CD14-positive monocyte (primary cell): Measurements from ENCODE around the gene ACP1. TPM values are rescaled to one million over a fixed set of nuclear protein-coding genes. Genes with fewer than 3 reads are reported as not detected.

Experiments used
- DNase-seq, 3 donors: peaks; one replicate each; pipeline ENCODE4 v3.0.0-alpha.2; 2011 to 2022
- H2AFZ ChIP-seq: 2 replicates; pipeline ENCODE4 v1.6.0; 2012; ENCODE audit warnings: mild to moderate bottlenecking, low read depth, low read length, inconsistent platforms; ENCODE audit not compliant: insufficient read depth, poor library complexity, severe bottlenecking
- H3K27ac ChIP-seq, 2 donors: 1 replicate in 1 of 2; 2 replicates in 1 of 2; pipeline ENCODE4 v1.5.1; 2012 to 2013; ENCODE audit warnings: low read length in 2 of 2, control low read depth in 1 of 2, inconsistent platforms in 1 of 2, low read depth in 1 of 2, mild to moderate bottlenecking in 1 of 2
- H3K27me3 ChIP-seq, 2 donors: one replicate each; pipeline versions ENCODE4 v1.6.0 to v1.6.1; 2011 to 2013; ENCODE audit warnings: low read length in 2 of 2; ENCODE audit not compliant: control insufficient read depth in 2 of 2, insufficient read depth in 2 of 2
- H3K36me3 ChIP-seq, 2 donors: replicated peaks in 1 of 2; 1 replicate in 1 of 2; 2 replicates in 1 of 2; pipeline versions ENCODE4 v1.5.1 to v1.6.1; 2012 to 2013; ENCODE audit warnings: low read length in 2 of 2, control low read depth in 1 of 2, inconsistent platforms in 1 of 2, mild to moderate bottlenecking in 1 of 2; ENCODE audit not compliant: insufficient read depth in 2 of 2, control insufficient read depth in 1 of 2
- H3K4me1 ChIP-seq, 2 donors: 1 replicate in 1 of 2; 2 replicates in 1 of 2; pipeline versions ENCODE4 v1.5.1 to v1.6.1; 2012 to 2013; ENCODE audit warnings: low read length in 2 of 2, control low read depth in 1 of 2, inconsistent platforms in 1 of 2, mild to moderate bottlenecking in 1 of 2, moderate library complexity in 1 of 2; ENCODE audit not compliant: insufficient read depth in 2 of 2, control insufficient read depth in 1 of 2
- H3K4me2 ChIP-seq: replicated peaks from 2 replicates; pipeline ENCODE3; 2012; ENCODE audit warnings: low read length, moderate library complexity, mild to moderate bottlenecking; ENCODE audit not compliant: poor library complexity, severe bottlenecking; ENCODE audit errors: extremely low read depth
- H3K4me3 ChIP-seq, 3 experiments: fragments of 200-600 bp in 1 of 3; sonication (generic) in 1 of 3; replicated peaks in 1 of 3; 1 replicate in 2 of 3; 2 replicates in 1 of 3; pipeline ENCODE4 v1.5.1; 2011 to 2013; ENCODE audit warnings: low read length in 3 of 3, mild to moderate bottlenecking in 3 of 3, control low read depth in 2 of 3, low read depth in 2 of 3, inconsistent platforms in 1 of 3, moderate library complexity in 1 of 3
- H3K79me2 ChIP-seq: 2 replicates; pipeline ENCODE4 v1.6.0; 2012; ENCODE audit warnings: mild to moderate bottlenecking, control low read depth, inconsistent platforms, low read length, moderate library complexity; ENCODE audit not compliant: insufficient read depth
- H3K9ac ChIP-seq: 2 replicates; pipeline ENCODE4 v1.6.0; 2017; ENCODE audit warnings: low read length, mild to moderate bottlenecking; ENCODE audit not compliant: insufficient read depth, poor library complexity, severe bottlenecking
- H3K9me3 ChIP-seq, 2 donors: replicated peaks in 1 of 2; 1 replicate in 1 of 2; 2 replicates in 1 of 2; pipeline versions ENCODE4 v1.5.1 to v1.6.1; 2012 to 2013; ENCODE audit warnings: low read length in 2 of 2, control low read depth in 1 of 2; ENCODE audit not compliant: control insufficient read depth in 1 of 2, insufficient read depth in 1 of 2
- H4K20me1 ChIP-seq: 2 replicates; pipeline ENCODE4 v1.6.0; 2012; ENCODE audit warnings: mild to moderate bottlenecking, low read length, control low read depth, moderate library complexity; ENCODE audit not compliant: insufficient read depth
- H3K27ac Mint-ChIP-seq, 7 donors: one replicate each; pipeline ENCODE4 v1.8.0; 2020; ENCODE audit warnings: mild to moderate bottlenecking in 7 of 7, mixed read lengths in 7 of 7, moderate library complexity in 6 of 7, inconsistent platforms in 2 of 7
- H3K27me3 Mint-ChIP-seq, 3 donors: one replicate each; pipeline ENCODE4 v1.8.0; 2021 to 2022; ENCODE audit warnings: low read depth in 3 of 3, mild to moderate bottlenecking in 3 of 3, mixed read lengths in 3 of 3, moderate library complexity in 3 of 3, inconsistent platforms in 1 of 3
- H3K36me3 Mint-ChIP-seq, 2 donors: one replicate each; pipeline ENCODE4 v1.8.0; 2020; ENCODE audit warnings: mixed read lengths in 2 of 2, inconsistent platforms in 1 of 2, mild to moderate bottlenecking in 1 of 2
- H3K4me1 Mint-ChIP-seq: one replicate; pipeline ENCODE4 v1.8.0; 2020; ENCODE audit warnings: mild to moderate bottlenecking, mixed read lengths
- H3K4me3 Mint-ChIP-seq, 2 donors: one replicate each; pipeline ENCODE4 v1.8.0; 2020; ENCODE audit warnings: mild to moderate bottlenecking in 2 of 2, mixed read lengths in 2 of 2, moderate library complexity in 1 of 2
- H3K9me3 Mint-ChIP-seq, 7 donors: one replicate each; pipeline ENCODE4 v1.8.0; 2020 to 2022; ENCODE audit warnings: mixed read lengths in 7 of 7, mild to moderate bottlenecking in 6 of 7, moderate library complexity in 6 of 7, inconsistent platforms in 2 of 7
- WGBS: methylation state at CpG from one replicate; pipeline ENCODE4 v1.1.5; 2013; ENCODE audit warnings: missing lambda C conversion rate; ENCODE audit not compliant: insufficient coverage; 5-methylcytosine and 5-hydroxymethylcytosine counted together
- intact Hi-C, 2 donors: fragments of 100-400 bp; cut with micrococcal nuclease; formaldehyde crosslinking; loops; one replicate each; pipeline versions ENCODE4 v1.15.0 to v1.15.1; 2023
- polyA plus RNA-seq, 3 donors: library from polyadenylated mRNA; depleted of rRNA in 1 of 3; unstranded in 2 of 3; stranded (reverse) in 1 of 3; fragments of 300-500 nt in 2 of 3; fragments of >200 nt in 1 of 3; fragmentation: Illumina TruSeq in 2 of 3; gene quantifications; 1 replicate in 2 of 3; 2 replicates in 1 of 3; pipeline ENCODE4 v1.2.3, GENCODE V29; 2012 to 2021
- TF ChIP-seq, protein P1 (sequence below): fragments of 200-600 bp; IDR thresholded peaks from one replicate; pipeline ENCODE4 v1.8.0; 2022; ENCODE audit warnings: antibody characterized with exemption, mild to moderate bottlenecking

Gene ACP1
- polyA plus RNA-seq, 3 donors = 51.8 to 77.0 (median 73.2) TPM

DNA sequence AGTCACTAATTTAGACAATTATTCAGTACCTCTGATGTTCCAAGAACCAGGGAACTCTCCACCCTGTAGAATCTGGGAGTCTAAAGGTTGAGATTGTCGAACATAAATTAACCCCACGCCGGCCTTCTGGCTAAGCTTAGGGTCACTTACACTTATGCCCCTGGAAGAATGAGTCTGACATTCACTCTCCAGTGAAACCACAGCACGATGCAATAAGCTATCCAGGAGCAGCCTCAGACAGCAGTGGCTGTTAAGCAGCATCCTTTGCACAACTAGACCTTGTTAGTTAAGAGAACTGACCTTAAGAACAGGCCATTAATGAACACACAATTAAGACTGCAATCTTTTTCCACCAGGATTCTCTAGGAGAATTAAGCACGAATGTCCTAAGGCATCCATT is 25.9 kb upstream of the ACP1 start:
- Histone ChIP-seq H3K4me2 (no peak overlapping the region), H3K9ac (no peak overlapping the region), H4K20me1 (no peaks in the 10 kb centered on the region), H3K4me3 (no peak overlapping the region), H3K27ac (no peak overlapping the region), H3K4me1 (no peaks in the 10 kb centered on the region), H3K9me3 (no peaks in the 10 kb centered on the region), H3K36me3 (peaks cover 3 to 7% of the 10 kb centered on the region in 2 donors), H3K27me3 (no peaks in the 10 kb centered on the region), H3K79me2 (no peaks in the 10 kb centered on the region), H2AFZ (no peak overlapping the region)
- Mint-ChIP-seq H3K4me1 (no peaks in the 10 kb centered on the region), H3K27ac (no peak overlapping the region), H3K27me3 (peaks cover 0 to 3% (median 0%) of the 10 kb centered on the region in 3 donors), H3K9me3 (peaks cover 0 to 5% (median 2%) of the 10 kb centered on the region in 7 donors), H3K36me3 (peaks cover 20 to 27% of the 10 kb centered on the region in 2 donors), H3K4me3 (no peak overlapping the region)
- intact Hi-C loops = no loop called here
- TF ChIP-seq, protein P1, sequence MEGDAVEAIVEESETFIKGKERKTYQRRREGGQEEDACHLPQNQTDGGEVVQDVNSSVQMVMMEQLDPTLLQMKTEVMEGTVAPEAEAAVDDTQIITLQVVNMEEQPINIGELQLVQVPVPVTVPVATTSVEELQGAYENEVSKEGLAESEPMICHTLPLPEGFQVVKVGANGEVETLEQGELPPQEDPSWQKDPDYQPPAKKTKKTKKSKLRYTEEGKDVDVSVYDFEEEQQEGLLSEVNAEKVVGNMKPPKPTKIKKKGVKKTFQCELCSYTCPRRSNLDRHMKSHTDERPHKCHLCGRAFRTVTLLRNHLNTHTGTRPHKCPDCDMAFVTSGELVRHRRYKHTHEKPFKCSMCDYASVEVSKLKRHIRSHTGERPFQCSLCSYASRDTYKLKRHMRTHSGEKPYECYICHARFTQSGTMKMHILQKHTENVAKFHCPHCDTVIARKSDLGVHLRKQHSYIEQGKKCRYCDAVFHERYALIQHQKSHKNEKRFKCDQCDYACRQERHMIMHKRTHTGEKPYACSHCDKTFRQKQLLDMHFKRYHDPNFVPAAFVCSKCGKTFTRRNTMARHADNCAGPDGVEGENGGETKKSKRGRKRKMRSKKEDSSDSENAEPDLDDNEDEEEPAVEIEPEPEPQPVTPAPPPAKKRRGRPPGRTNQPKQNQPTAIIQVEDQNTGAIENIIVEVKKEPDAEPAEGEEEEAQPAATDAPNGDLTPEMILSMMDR = no peak
- 100% methylated on average over 1 of the region's 5 CpGs for WGBS
- DNase-seq = no peak

GRCh38 chr2:244547-244946 is 20.2 kb upstream of the ACP1 start:
- H3K27me3 ChIP-seq = no peaks in the 10 kb centered on the region
- H3K9me3 Mint-ChIP-seq = peaks cover 0 to 5% (median 2%) of the 10 kb centered on the region in 7 donors
- H4K20me1 ChIP-seq = no peaks in the 10 kb centered on the region
- no peaks in the 10 kb centered on the region for H3K27me3 Mint-ChIP-seq
- no peak for DNase-seq
- H3K27ac Mint-ChIP-seq = no peak overlapping the region
- no peak overlapping the region for H3K4me3 Mint-ChIP-seq
- H3K4me1 Mint-ChIP-seq = no peaks in the 10 kb centered on the region
- 94% methylated on average over 6 of the region's 7 CpGs for WGBS
- H3K9ac ChIP-seq = no peak overlapping the region
- no peaks in the 10 kb centered on the region for H3K79me2 ChIP-seq
- TF ChIP-seq, protein P1 = no peak
- H3K9me3 ChIP-seq = no peaks in the 10 kb centered on the region
- H3K4me1 ChIP-seq = no peaks in the 10 kb centered on the region
- intact Hi-C loops = no loop called here
- H3K27ac ChIP-seq = no peak overlapping the region
- H2AFZ ChIP-seq = no peak overlapping the region
- H3K4me2 ChIP-seq = no peak overlapping the region
- no peak overlapping the region for H3K4me3 ChIP-seq
- peaks cover 16 to 29% of the 10 kb centered on the region in 2 donors for H3K36me3 Mint-ChIP-seq
- H3K36me3 ChIP-seq = peaks cover 7 to 17% of the 10 kb centered on the region in 2 donors
